Effector memory CD8-positive, alpha-beta T cell (primary cell): ENCODE results near the gene TRIM29.
"Not testable (repeated sequence)": the region's sequence is repeated elsewhere in the genome, so short reads cannot be mapped to it uniquely, and the experiment has no call there.

ENCODE experiments used
- ATAC-seq: fragments of 150-1000 bp; cut with Tn5 transposase; replicated peaks from 2 replicates; pipeline ENCODE4 v1.10.0; 2021; ENCODE audit warnings: mild to moderate bottlenecking, moderate library complexity
- DNase-seq, 3 experiments: peaks; one replicate each; pipeline ENCODE4 v3.0.0; 2021
- H3K27ac Mint-ChIP-seq, 2 donors: one replicate each; pipeline ENCODE4 v1.8.0; 2022; ENCODE audit warnings: mild to moderate bottlenecking in 2 of 2, mixed read lengths in 2 of 2, moderate library complexity in 2 of 2
- H3K27me3 Mint-ChIP-seq, 2 donors: one replicate each; pipeline ENCODE4 v1.8.0; 2022; ENCODE audit warnings: mixed read lengths in 2 of 2
- H3K36me3 Mint-ChIP-seq: one replicate; pipeline ENCODE4 v1.8.0; 2022; ENCODE audit warnings: mild to moderate bottlenecking, moderate library complexity, mixed read lengths; ENCODE audit not compliant: insufficient read depth
- H3K4me1 Mint-ChIP-seq, 2 donors: one replicate each; pipeline ENCODE4 v1.8.0; 2022; ENCODE audit warnings: low read depth in 2 of 2, mixed read lengths in 2 of 2
- H3K4me3 Mint-ChIP-seq, 2 donors: one replicate each; pipeline ENCODE4 v1.8.0; 2022; ENCODE audit warnings: mild to moderate bottlenecking in 2 of 2, mixed read lengths in 2 of 2, moderate library complexity in 2 of 2
- H3K9me3 Mint-ChIP-seq, 2 donors: one replicate each; pipeline ENCODE4 v1.8.0; 2022; ENCODE audit warnings: mixed read lengths in 2 of 2

Gene TRIM29

GRCh38 chr11:120180063-120180462 is 42.1 kb upstream of the TRIM29 start:
- not testable (repeated sequence) for H3K27ac Mint-ChIP-seq, H3K4me1 Mint-ChIP-seq, H3K4me3 Mint-ChIP-seq, ATAC-seq, DNase-seq, H3K36me3 Mint-ChIP-seq, H3K9me3 Mint-ChIP-seq
- H3K27me3 Mint-ChIP-seq: peaks cover 33 to 63% of the 10 kb centered on the region in 2 donors

- Mint-ChIP-seq H3K27me3 (peaks cover 27 to 64% of the 10 kb centered on the region in 2 donors), H3K9me3 (no peaks in the 10 kb centered on the region), H3K27ac (peak overlapping the region in 1 of 2 donors; percentile 36), H3K4me3 (no peak overlapping the region), H3K4me1 (peaks cover 0 to 4% of the 10 kb centered on the region in 2 donors), H3K36me3 (no peaks in the 10 kb centered on the region)
- DNase-seq: no peak
- no peak for ATAC-seq
Observed at GRCh38 chr11:120179057-120179672, 41.3 kb upstream of the TRIM29 start.

- H3K27ac Mint-ChIP-seq: no peak overlapping the region
- ATAC-seq (no peak), DNase-seq (no peak)
- H3K4me3 Mint-ChIP-seq: no peak overlapping the region
- peaks cover 22 to 64% of the 10 kb centered on the region in 2 donors for H3K27me3 Mint-ChIP-seq
- no peaks in the 10 kb centered on the region for H3K36me3 Mint-ChIP-seq
- H3K9me3 Mint-ChIP-seq: no peaks in the 10 kb centered on the region
- peaks cover 0 to 4% of the 10 kb centered on the region in 2 donors for H3K4me1 Mint-ChIP-seq
Observed at GRCh38 chr11:120178561-120179056, 40.7 kb upstream of the TRIM29 start.

- no peaks in the 10 kb centered on the region for H3K4me1 Mint-ChIP-seq
- H3K27me3 Mint-ChIP-seq: peaks cover 45 to 72% of the 10 kb centered on the region in 2 donors
- no peak for ATAC-seq
- no peak overlapping the region for H3K27ac Mint-ChIP-seq
- no peak overlapping the region for H3K4me3 Mint-ChIP-seq
- DNase-seq: no peak
- no peaks in the 10 kb centered on the region for H3K9me3 Mint-ChIP-seq
- no peaks in the 10 kb centered on the region for H3K36me3 Mint-ChIP-seq
Observed at GRCh38 chr11:120174866-120175265, 37.0 kb upstream of the TRIM29 start.

- no peak overlapping the region for H3K4me3 Mint-ChIP-seq
- DNase-seq (no peak), ATAC-seq (no peak)
- peaks cover under 1 to 4% of the 10 kb centered on the region in 2 donors for H3K4me1 Mint-ChIP-seq
- H3K9me3 Mint-ChIP-seq: no peaks in the 10 kb centered on the region
- H3K27me3 Mint-ChIP-seq: peaks cover 42 to 72% of the 10 kb centered on the region in 2 donors
- no peaks in the 10 kb centered on the region for H3K36me3 Mint-ChIP-seq
- no peak overlapping the region for H3K27ac Mint-ChIP-seq
Observed at GRCh38 chr11:120173807-120174206, 35.9 kb upstream of the TRIM29 start.

- peaks cover 48 to 79% of the 10 kb centered on the region in 2 donors for H3K27me3 Mint-ChIP-seq
- peaks cover 4% of the 10 kb centered on the region in 2 donors for H3K4me1 Mint-ChIP-seq
- ATAC-seq (no peak), DNase-seq (no peak)
- H3K9me3 Mint-ChIP-seq: no peaks in the 10 kb centered on the region
- no peaks in the 10 kb centered on the region for H3K36me3 Mint-ChIP-seq
- no peak overlapping the region for H3K27ac Mint-ChIP-seq
- no peak overlapping the region for H3K4me3 Mint-ChIP-seq
Observed at GRCh38 chr11:120173019-120173705, 35.2 kb upstream of the TRIM29 start.

- Mint-ChIP-seq H3K27me3 (peaks cover 57 to 87% of the 10 kb centered on the region in 2 donors), H3K4me3 (no peak overlapping the region), H3K4me1 (peaks cover 4% of the 10 kb centered on the region in 2 donors), H3K27ac (no peak overlapping the region), H3K36me3 (no peaks in the 10 kb centered on the region), H3K9me3 (no peaks in the 10 kb centered on the region)
- ATAC-seq (peak; percentile 50), DNase-seq (peak in 2 of 3 experiments; percentile 20 to 23)
Observed at GRCh38 chr11:120172054-120172911, 34.4 kb upstream of the TRIM29 start.

- DNase-seq (no peak), ATAC-seq (no peak)
- peaks cover 69 to 98% of the 10 kb centered on the region in 2 donors for H3K27me3 Mint-ChIP-seq
- H3K27ac Mint-ChIP-seq: no peak overlapping the region
- H3K36me3 Mint-ChIP-seq: no peaks in the 10 kb centered on the region
- no peak overlapping the region for H3K4me3 Mint-ChIP-seq
- H3K9me3 Mint-ChIP-seq: peaks cover 0 to 3% of the 10 kb centered on the region in 2 donors
- H3K4me1 Mint-ChIP-seq: peaks cover 4% of the 10 kb centered on the region in 2 donors
Observed at GRCh38 chr11:120170741-120171261, 32.9 kb upstream of the TRIM29 start.

- Mint-ChIP-seq H3K4me1 (peaks cover 4% of the 10 kb centered on the region in 2 donors), H3K27ac (no peak overlapping the region), H3K4me3 (no peak overlapping the region), H3K27me3 (peaks cover 68 to 98% of the 10 kb centered on the region in 2 donors), H3K36me3 (no peaks in the 10 kb centered on the region), H3K9me3 (peaks cover 0 to 9% of the 10 kb centered on the region in 2 donors)
- ATAC-seq (no peak), DNase-seq (no peak)
Observed at GRCh38 chr11:120169981-120170698, 32.2 kb upstream of the TRIM29 start.

- no peak overlapping the region for H3K27ac Mint-ChIP-seq
- ATAC-seq (peak; percentile 80), DNase-seq (peak; percentile 15 to 40 (median 28))
- no peaks in the 10 kb centered on the region for H3K36me3 Mint-ChIP-seq
- peak overlapping the region; percentile 66 to 68 for H3K4me3 Mint-ChIP-seq
- peaks cover 78 to 95% of the 10 kb centered on the region in 2 donors for H3K27me3 Mint-ChIP-seq
- peaks cover 4% of the 10 kb centered on the region in 2 donors for H3K4me1 Mint-ChIP-seq
- peaks cover 0 to 14% of the 10 kb centered on the region in 2 donors for H3K9me3 Mint-ChIP-seq
Observed at GRCh38 chr11:120168960-120169681, 31.2 kb upstream of the TRIM29 start.

- DNase-seq (no peak), ATAC-seq (no peak)
- Mint-ChIP-seq H3K4me3 (peak overlapping the region; percentile 66 to 68), H3K36me3 (no peaks in the 10 kb centered on the region), H3K27ac (no peak overlapping the region), H3K9me3 (peaks cover 0 to 14% of the 10 kb centered on the region in 2 donors), H3K27me3 (peaks cover 78 to 87% of the 10 kb centered on the region in 2 donors), H3K4me1 (peaks cover 4% of the 10 kb centered on the region in 2 donors)
Observed at GRCh38 chr11:120168108-120168959, 30.4 kb upstream of the TRIM29 start.
